Endothelial cell (in vitro differentiated cells): ENCODE results near the gene RBM19. TPM values are rescaled to one million over a fixed set of nuclear protein-coding genes. Genes with fewer than 3 reads are reported as not detected.

Source experiments
- DNase-seq: peaks from one replicate; pipeline ENCODE4 v3.0.0; 2021; ENCODE audit warnings: low spot score
- H3K27ac Mint-ChIP-seq: one replicate; pipeline ENCODE4 v1.8.0; 2021; ENCODE audit warnings: mixed read lengths, inconsistent platforms; ENCODE audit not compliant: unreplicated experiment
- H3K27me3 Mint-ChIP-seq: one replicate; pipeline ENCODE4 v1.8.0; 2021; ENCODE audit warnings: mild to moderate bottlenecking, moderate library complexity, mixed read lengths, inconsistent platforms; ENCODE audit not compliant: unreplicated experiment
- H3K36me3 Mint-ChIP-seq: one replicate; pipeline ENCODE4 v1.8.0; 2021; ENCODE audit warnings: mild to moderate bottlenecking, low read depth, mixed read lengths, inconsistent platforms; ENCODE audit not compliant: unreplicated experiment
- H3K4me1 Mint-ChIP-seq: one replicate; pipeline ENCODE4 v1.8.0; 2021; ENCODE audit warnings: mild to moderate bottlenecking, mixed read lengths, inconsistent platforms; ENCODE audit not compliant: unreplicated experiment
- H3K4me3 Mint-ChIP-seq: one replicate; pipeline ENCODE4 v1.8.0; 2021; ENCODE audit warnings: mild to moderate bottlenecking, mixed read lengths, inconsistent platforms; ENCODE audit not compliant: unreplicated experiment
- H3K9me3 Mint-ChIP-seq: one replicate; pipeline ENCODE4 v1.8.0; 2021; ENCODE audit warnings: mixed read lengths, inconsistent platforms; ENCODE audit not compliant: unreplicated experiment
- CTCF ChIP-seq: fragments of 200-600 bp; sonication (generic); IDR thresholded peaks from one replicate; pipeline ENCODE4 v1.5.0; 2021; ENCODE audit warnings: antibody characterized with exemption; ENCODE audit not compliant: unreplicated experiment
- total RNA-seq: library from RNA; stranded (reverse); fragmentation: NEBNext Ultra II Directional; extraction: Animal tissue kit (Norgen Biotek cat#: 25700); gene quantifications from one replicate; pipeline ENCODE4 v1.2.1, GENCODE V29; 2021; ENCODE audit not compliant: unreplicated experiment

Gene RBM19
- total RNA-seq, 1 donor from 2014 or later, result 27.4 TPM

DNA sequence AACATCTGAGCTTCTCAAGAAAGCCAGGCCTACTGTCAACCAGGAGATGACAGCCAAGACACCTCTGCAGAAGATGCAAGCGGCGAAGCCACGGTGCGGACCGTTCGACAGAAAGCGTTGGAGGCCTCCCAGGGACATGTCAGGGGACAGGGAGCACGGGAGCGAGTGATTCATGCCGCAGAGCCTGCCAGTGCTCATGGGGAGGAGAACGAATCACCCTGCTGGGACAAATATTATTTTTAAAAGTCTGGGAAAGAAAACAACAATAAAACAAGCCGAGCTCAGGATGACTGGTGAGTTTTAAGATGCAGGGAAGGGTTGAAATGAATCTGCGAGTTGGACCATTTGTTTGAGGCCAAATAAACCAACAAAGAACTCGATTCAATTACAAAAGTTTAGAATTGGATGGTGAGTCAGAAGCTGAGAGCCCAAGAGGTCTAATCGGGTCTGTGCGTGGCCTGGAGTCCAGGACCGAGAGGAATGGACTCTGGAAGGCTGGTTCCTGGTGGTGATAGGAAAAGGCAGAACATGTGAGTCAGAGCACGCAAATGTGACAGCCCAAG is 91.0 kb downstream of the RBM19 start:
- no peaks in the 10 kb centered on the region for H3K4me1 Mint-ChIP-seq
- H3K27ac Mint-ChIP-seq, result no peak overlapping the region
- H3K4me3 Mint-ChIP-seq, result no peak overlapping the region
- H3K9me3 Mint-ChIP-seq, result no peaks in the 10 kb centered on the region
- TF ChIP-seq CTCF, result no peak
- H3K27me3 Mint-ChIP-seq, result peaks cover 2% of the 10 kb centered on the region
- no peak for DNase-seq
- peaks cover 10% of the 10 kb centered on the region for H3K36me3 Mint-ChIP-seq

DNA sequence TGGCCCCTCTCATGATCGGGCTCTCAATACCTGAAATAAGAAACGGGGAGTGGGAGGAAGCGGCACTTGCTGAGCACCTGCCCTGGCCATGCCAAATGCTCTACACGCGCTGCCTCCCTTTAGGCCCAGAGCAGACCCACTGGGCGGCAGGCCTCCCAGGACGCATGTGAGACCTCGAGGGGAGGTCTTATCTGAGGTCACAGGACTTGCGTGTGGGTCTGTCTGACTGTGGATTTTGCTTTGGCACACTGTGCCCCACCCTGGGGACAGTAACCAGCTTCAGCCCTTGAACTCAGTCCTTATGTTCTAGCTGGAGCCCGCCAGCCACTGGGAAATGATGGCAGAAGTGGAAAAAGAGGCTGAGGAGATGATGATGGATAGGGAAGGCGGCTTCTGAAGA is 91.8 kb downstream of the RBM19 start:
- TF ChIP-seq CTCF, result no peak

DNA sequence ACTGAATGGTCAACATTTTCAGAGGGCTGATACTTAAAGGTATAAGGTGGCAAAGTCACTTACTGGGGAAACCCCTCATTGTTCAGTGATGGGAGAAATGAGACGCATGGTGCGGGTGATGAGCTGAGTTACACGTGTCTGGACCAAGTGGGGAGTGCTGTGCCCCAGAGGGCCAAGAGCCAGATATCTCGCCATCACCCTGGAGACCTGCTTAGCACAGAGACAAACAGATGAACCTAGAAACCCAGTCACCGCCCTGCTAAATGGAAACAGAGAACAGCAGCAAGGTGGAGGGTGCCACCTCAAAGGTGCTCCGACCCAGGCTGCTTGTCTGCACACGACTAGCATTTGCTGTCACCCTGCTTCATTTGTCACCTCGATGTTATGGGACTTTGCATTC is 92.4 kb downstream of the RBM19 start:
- no peak for DNase-seq
- Mint-ChIP-seq H3K4me3 (no peak overlapping the region), H3K4me1 (no peaks in the 10 kb centered on the region), H3K9me3 (no peaks in the 10 kb centered on the region), H3K27me3 (peaks cover 2% of the 10 kb centered on the region), H3K27ac (no peak overlapping the region), H3K36me3 (peaks cover 10% of the 10 kb centered on the region)
- TF ChIP-seq CTCF, result no peak

More for the DNA sequence above, 91.8 kb downstream of the RBM19 start:
- no peak overlapping the region for H3K4me3 Mint-ChIP-seq
- no peaks in the 10 kb centered on the region for H3K4me1 Mint-ChIP-seq
- DNase-seq, result no peak
- H3K27me3 Mint-ChIP-seq, result peaks cover 2% of the 10 kb centered on the region
- no peaks in the 10 kb centered on the region for H3K9me3 Mint-ChIP-seq
- H3K27ac Mint-ChIP-seq, result no peak overlapping the region
- peaks cover 10% of the 10 kb centered on the region for H3K36me3 Mint-ChIP-seq

- Mint-ChIP-seq H3K27me3 (peaks cover 2% of the 10 kb centered on the region), H3K27ac (peak overlapping the region; percentile 50), H3K36me3 (peaks cover 10% of the 10 kb centered on the region), H3K4me1 (no peaks in the 10 kb centered on the region), H3K9me3 (no peaks in the 10 kb centered on the region), H3K4me3 (no peak overlapping the region)
- no peak for DNase-seq
- TF ChIP-seq CTCF, result no peak
These were observed 95.2 kb downstream of the RBM19 start for GRCh38 chr12:113870890-113871289.

GRCh38 chr12:113870035-113870434 is 96.1 kb downstream of the RBM19 start:
- no peaks in the 10 kb centered on the region for H3K9me3 Mint-ChIP-seq
- no peak overlapping the region for H3K4me3 Mint-ChIP-seq
- peaks cover 10% of the 10 kb centered on the region for H3K36me3 Mint-ChIP-seq
- peaks cover 4% of the 10 kb centered on the region for H3K27me3 Mint-ChIP-seq
- no peak overlapping the region for H3K27ac Mint-ChIP-seq
- TF ChIP-seq CTCF, result no peak
- DNase-seq, result no peak
- H3K4me1 Mint-ChIP-seq, result no peaks in the 10 kb centered on the region
